Measurements from ENCODE around the gene ITGA2.
"Not testable (repeated sequence)": the region's sequence is repeated elsewhere in the genome, so short reads cannot be mapped to it uniquely, and the experiment has no call there.

ITGA2 gene

DNA sequence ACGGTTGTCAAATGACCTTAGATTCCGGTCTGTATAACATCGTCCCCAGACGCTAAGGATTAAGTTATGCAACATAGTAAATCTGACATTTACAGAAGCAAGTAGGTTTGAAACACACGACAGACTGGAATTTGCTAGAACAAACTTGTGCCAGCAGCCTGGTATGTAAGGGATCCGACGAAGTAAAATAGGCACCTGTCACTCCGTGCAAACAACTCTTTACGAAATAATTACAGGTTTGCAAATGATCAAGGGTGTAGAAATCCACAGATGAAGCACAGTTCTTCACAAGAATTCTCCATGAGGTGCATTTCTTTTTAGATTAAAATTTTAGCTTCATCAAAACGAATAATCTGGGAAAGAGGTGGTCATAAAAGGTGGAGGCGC, 119.9 kb downstream of the ITGA2 start:
- peak in 3 of 4 experiments; percentile 12 to 43 (median 26) for DNase-seq

GRCh38 chr5:53109443-53110127, 120.4 kb downstream of the ITGA2 start, which contains the start of gene MOCS2:
Gene MOCS2 (minus strand): TSS chr5:53109757. CDS start chr5:53107174, 2,583 bp downstream.
- DNase-seq: peak; percentile 95 to 98 (median 96)

- no peak for DNase-seq
These were observed 121.0 kb downstream of the ITGA2 start for GRCh38 chr5:53110156-53110555.

GRCh38 chr5:53111139-53111538, 122.0 kb downstream of the ITGA2 start:
- DNase-seq: no peak

GRCh38 chr5:53112307-53112706, 123.2 kb downstream of the ITGA2 start:
- not testable (repeated sequence) for DNase-seq

- no peak for DNase-seq
These were observed 123.8 kb downstream of the ITGA2 start for GRCh38 chr5:53112909-53113308.

- no peak for DNase-seq
These were observed 124.8 kb downstream of the ITGA2 start for GRCh38 chr5:53113947-53114346.

GRCh38 chr5:53114988-53115387, 125.8 kb downstream of the ITGA2 start:
- no peak for DNase-seq

DNA sequence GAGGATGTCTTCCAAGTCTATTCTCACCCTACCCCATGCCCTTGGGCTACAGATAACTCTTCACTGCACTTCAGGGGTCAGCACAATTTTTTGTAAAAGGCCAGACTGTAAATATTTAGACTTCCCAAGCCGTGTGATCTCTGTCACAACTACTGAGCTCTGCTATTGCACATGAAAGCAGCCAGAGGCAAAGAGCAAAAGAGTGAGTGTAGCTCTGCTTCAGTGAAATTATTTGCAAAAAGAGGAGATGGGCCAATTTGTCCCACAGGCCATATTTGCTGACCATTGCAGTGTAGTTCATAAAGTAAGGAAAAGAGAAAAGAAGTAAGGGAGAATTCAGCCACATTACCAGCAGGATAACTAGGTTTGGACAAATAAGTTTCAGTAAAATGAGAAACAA, 127.4 kb downstream of the ITGA2 start:
- no peak for DNase-seq

GRCh38 chr5:53118879-53119278, 129.7 kb downstream of the ITGA2 start:
- no peak for DNase-seq

DNA sequence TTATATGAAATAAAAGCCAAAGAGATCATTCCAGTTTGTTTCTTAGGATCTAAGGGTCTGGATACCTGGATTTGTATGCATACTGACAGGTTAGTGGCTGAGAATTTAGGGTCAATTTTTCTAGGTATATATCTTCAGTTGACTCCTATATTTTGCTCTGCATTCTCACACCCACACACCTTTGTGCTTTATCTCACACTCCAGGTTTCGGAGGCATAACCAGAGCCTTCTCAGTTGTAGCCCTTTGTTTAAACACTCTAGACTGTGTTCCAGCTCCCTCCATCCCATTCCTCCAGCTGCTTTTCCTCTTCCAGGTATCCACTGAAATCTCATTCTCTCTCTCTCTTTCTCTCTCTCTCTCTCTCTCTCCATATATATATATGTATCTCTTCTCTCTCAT, 131.0 kb downstream of the ITGA2 start:
- no peak for DNase-seq

DNA sequence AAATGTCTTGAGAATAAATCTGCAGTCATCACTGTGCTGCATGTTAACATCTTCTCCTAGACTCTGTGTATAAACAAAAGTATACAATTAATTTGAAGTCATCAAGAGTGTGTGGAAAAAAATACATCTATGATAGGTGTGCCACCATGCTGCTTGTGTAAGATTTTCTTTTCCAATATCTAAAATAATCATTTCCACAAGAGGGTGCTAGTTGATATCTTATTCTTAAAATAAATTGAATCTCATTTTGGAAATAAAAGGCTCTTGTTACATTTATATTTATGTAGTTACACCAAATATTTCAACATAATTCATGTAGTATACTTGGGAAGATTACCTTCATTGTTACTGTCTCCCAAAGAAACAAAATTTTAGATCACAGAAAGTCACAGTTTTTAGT, 134.6 kb downstream of the ITGA2 start:
- no peak for DNase-seq

DNA sequence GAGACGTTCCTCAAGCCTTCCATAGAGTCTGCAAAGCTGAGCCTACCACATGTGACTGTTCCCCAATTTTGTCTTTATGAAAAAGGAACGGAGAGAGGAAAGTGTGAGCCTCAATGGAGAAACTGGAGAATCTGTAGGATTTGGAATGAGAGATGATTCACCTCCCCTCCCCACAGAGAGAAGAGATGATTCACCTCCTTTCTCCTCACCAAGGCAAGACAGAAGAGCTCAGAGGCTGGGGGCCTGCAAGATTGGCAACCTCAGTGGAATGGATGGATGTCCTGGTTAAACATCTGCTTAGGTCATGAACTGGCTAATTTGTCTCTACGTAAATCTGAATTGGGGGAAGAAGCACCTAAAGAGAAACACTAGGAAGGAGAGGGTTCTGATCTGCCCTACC, 137.4 kb downstream of the ITGA2 start:
- no peak for DNase-seq

DNA sequence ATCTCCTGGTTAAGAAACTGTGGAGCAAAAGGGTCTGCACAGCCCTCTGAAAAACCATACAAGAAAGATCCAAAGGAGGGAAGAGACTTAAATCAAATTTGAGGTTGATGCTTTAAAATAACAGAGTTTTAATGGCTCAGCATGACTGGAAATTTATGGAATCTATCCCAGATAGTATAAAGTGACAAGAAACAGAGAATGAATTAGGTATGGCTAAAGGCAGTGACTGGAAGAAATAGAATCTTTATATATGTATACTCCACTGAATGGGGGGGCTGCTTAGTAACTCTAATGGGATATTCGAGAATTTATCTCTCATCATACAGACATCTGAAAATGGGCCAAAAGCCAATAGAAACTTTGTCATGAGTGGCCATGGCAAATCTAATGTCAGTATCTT, 138.0 kb downstream of the ITGA2 start:
- DNase-seq: no peak

DNA sequence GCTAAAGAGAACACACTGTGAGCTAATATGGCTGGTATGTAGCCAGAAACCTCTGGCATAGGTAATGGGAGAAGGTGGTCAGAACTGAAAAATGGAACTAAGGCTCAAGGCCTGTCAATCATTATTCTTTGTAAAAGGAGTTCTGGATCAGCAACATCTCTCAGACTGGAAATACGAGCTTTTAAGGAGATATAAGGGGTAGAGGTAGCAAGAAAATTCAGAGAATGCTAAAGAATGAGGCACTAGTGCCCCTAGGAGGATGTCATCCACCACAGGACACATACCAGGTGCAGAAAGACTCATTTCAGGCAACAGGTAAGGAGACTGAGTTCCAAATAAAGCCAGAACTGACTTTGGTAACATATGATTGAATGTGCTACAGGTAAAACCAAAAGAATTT, 139.3 kb downstream of the ITGA2 start:
- no peak for DNase-seq

DNA sequence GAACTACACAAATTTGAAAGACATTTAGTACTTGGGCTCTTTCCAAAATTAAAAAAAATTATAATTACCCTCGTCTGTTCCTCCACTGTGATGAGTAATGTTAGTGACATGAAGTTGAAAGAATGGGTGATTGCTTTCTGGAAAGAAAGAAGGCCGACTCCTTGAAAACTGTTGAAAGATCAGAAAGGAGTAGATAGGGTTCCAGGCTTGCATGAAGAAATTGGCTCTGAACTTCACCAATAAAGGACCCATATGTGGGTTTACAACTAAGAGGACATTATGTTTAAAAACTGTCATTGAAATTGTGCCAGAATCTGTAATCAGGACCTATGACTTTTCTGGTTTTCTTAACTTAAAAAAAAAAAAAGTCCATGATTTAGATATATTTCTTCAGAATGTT, 141.1 kb downstream of the ITGA2 start:
- DNase-seq: no peak

DNA sequence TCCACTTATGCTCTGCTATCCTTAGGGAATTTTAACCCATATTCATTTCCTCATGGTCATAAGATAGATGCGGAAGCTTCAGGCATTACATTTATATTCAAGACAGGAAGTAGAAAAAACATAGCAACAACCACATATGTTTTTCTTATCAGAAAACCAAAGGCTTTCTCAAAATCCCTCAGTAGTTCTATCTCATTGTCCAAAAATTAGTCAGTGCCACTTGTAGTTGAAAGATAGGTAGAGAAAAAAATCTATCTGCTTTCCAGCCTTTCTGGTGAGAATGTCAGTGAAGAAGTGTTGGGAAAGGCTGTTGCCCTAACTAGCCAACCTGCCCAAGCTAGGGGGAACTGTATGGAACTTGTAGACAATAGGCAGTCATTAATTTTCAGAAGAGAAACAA, 143.9 kb downstream of the ITGA2 start:
- no peak for DNase-seq
